ENCODE results near the gene IL17B. TPM values are rescaled to one million over a fixed set of nuclear protein-coding genes. Genes with fewer than 3 reads are reported as not detected.

IL17B gene
- total and polyA plus RNA-seq, 2 of the 8 experiments (the other 6 are each of a cell fraction or from before 2014, with no cell fraction given): 0.18 TPM; not detected in 1

- TF ChIP-seq FOSL1 (IDR thresholded peaks at IDR 0.05; ENCODE audit: insufficient read depth, low read depth, low read length) (no peak), TBP (IDR thresholded peaks at IDR 0.05; ENCODE audit: low read depth, low read length) (no peak), BRCA1 (IDR thresholded peaks at IDR 0.05; ENCODE audit: low read depth, low read length) (no peak)
Observed at GRCh38 chr5:149338364-149338763, 40.7 kb downstream of the IL17B start (continued).

All from H1 (cell line).